Putamen (tissue), 1 donor: ENCODE data around the gene PCBP4.
A peak's percentile ranks its signal among the peaks of the same experiment; 100 is the strongest.

Experiments used
- DNase-seq: peaks from one replicate; pipeline ENCODE4 v3.0.0-alpha.2; 2016; ENCODE audit warnings: low spot score

PCBP4 gene

DNA sequence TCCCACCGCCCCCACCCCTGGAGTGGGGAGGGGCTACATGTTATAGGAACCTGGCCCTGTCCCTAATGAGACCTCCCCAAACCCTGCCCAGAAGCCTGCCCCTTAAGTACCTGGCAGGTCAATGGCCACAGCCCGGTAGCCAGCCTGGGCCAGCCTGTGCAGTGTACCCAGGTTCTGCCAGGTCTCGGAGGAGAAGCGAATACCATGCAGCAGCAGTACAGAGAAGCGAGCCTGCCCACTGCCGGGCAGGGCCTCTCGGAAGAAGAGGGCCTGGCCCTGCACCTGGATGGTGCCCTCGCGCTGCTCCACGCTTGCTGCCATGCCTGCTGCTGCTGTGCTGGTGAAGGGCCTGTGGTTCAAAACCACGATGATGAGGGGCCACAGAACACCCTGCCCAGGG is 4.1 kb upstream of the PCBP4 start:
- DNase-seq: no peak

DNA sequence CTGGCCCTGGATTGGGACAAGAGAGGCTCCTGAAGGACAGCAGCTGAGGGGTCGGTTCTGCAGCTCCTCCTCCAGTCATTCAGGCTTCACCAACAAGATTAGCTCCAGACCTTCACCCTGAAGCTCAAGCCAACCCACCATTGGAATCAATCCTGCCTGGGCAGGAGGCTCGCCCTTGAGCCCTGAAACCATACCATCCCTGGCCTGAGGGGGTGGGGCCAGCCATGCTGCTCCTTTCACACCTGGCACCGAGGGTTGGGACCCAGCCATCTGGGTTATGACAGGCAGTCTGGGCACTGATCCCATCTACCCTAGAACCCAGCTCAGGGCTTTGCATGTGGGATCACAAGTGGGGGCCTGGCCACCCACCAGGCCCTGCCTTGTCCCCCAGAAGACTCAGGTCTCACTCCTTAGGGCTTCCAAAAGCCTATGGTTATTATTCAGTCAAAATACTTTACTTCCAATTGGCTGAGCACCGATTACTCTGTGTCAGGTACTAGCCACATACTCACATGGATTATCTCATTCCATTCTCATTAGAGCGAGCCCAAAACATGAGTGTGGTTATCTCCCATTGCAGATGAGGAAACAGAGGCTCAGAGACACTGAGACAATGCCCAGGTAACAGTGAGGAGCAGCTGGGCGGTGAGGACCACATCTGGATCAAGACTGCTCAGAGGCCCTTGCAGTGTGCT is 3.5 kb upstream of the PCBP4 start:
- no peak for DNase-seq

DNA sequence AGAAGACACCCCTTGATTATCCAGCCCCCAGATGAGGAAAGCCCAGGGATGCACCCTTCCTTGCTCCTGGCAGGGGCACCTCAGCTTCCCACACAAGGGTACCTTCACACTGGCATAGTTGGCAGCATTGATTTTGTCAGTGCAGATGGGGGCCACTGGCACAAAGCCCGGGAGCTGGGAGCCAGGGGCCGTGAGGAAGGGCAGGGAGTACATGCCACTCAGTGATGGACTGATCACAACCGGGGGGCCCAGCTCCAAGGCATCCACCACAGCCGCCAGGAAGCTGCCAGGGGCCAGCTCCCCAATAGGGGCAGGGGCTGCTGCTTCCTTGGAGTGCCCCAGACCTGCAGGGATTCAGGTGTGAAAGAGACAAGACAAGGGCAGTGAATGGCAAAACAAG is 2.6 kb upstream of the PCBP4 start:
- DNase-seq: no peak

DNA sequence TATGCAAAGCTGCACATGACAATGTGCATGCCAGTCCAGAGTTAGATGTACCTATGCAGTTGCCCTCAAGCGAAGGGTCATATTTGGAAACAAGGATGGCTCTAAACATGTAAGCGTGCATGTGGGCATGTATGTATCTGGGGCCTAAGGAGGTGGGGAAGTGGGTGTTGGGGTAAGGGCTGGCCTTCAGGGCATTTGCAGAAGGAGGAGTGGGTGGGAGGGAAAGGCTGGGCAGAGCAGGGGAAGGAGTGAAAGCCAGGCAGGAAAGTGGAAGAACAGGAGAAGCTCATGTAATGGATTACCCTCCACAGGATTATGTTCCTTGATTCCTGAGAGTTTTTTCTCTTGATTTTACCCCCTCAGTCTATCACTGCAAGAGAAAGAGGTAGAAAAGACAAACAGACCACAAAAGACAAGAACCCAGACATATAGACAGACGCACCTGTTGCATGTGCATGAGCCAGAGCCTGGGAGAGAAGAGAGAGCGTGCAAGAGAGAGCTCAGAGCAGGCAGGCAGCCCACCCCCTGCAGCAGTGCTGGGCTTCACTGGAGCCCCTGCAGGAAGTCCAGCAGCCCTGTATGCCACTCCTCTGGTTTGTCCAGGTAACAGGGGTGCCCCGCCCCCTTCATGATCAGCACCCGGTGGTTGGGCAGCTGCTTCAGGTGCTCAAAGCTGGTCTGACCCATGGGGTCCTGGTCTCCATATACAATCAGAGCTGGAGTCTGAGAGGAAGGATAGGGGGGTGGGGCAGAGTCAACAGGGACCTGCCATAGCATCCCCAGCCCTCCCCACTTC is 1.8 kb upstream of the PCBP4 start:
- DNase-seq: no peak

DNA sequence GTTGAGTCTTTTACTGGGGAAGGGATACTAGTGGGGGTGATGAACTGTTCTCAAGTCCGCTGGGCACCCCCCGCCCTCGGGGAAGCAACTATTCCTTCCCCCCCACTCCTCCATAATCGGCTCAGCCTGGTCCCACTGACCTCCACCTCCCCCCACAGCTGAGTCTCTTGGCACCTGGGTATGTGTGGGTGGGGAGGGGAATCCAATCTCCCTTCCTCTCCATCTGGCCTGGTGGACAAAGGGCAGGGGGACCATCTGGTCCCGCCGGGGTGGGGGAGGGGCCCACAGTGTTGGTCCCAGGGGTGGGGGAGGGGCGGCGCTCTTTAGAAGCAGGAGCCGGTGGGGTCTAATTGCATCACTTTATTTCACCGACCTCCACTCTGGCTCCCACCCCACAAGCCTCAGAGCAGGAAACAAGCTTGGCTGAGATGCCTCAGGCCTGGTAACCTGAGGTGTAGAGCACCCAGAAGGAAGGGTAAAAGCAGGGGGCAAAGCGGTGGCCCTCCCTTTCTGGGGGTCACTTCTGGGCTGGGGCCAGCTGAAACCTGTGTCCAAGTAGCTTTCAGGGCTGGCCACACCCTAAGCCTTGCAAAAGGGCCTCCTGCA is 1.0 kb upstream of the PCBP4 start:
- DNase-seq: no peak

DNA sequence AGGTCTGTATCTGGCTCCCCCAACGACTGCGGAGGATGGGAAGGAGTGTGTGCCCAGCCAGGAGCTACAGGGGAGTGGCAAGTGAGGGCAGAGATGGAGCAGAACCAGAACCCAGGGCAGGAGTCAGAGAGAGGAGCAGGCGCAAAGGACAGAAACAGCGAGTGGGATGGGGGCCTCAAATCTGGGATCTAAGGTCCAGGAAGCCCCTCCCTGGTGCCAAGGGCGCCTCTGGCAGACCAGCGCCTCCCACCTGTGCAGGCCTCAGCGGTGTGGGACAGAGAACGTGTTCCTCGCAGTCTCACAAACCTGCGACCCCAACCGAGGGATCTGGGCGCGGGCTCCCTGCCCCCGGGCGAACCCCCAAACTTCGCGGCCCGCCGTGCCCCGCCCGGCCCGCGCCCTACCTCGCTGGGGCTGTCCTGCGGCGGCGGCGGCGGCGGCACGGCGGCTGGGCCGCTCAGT is 301 bp downstream of the PCBP4 start:
- no peak for DNase-seq

DNA sequence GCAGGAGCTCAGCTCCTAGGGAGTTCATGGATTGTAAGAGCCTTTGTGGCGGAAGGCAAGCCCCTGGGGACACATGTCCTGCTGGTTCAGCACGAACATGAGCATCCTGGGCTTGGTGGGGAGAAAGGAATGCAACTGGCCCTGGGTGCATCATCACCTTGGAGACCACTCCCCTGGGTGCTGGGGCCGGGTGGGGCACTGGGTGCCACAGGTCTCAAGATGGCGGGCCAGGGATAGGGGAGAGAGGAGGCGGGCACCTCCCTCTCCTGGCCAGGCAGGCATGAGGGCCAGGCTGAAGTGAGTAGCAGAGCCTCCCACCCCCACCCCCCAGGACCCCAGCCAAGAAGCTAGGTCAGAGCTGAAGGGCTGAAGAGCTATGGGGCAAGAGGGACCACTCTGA is 768 bp downstream of the PCBP4 start:
- no peak for DNase-seq

DNA sequence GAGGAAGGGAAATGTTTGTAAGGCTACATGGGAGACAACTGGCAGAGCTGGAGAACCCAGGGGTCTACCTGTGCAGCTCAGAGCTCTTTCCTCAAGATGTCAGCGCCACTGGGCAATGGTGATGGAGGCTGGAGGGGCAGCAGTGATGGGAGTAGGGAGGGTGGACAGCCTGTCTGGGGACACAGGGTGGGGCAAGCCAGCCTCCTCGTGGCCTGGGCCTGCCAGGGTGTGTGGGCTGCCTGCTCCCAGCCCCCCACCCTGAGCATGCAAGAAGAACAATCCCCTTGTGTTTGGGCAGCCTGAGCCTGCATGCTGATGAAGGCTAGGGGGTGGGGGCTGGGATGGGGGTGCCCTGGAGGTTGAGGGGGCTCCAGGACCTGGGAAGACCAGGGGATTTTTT is 1.2 kb downstream of the PCBP4 start:
- DNase-seq: peak; percentile 90

DNA sequence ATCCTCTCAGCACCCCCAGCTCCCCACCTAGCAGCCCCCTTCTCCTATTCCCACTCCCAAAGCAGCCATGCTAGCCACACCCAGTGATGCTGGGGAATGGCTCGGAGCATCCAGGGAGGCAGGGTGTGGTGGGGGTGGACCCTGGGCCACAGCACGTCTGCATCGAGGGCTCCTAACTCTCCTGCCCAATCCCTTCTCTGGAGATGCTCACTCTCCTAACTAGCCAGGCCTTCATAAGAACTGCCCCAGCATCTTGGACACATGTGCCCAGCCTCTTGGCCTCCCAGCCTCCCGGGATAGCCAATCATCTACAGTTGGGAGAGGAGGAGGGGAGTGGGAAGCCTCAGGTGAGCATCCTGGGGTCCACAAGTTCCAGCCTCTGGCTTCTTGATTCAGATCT is 2.7 kb downstream of the PCBP4 start:
- DNase-seq: no peak

DNA sequence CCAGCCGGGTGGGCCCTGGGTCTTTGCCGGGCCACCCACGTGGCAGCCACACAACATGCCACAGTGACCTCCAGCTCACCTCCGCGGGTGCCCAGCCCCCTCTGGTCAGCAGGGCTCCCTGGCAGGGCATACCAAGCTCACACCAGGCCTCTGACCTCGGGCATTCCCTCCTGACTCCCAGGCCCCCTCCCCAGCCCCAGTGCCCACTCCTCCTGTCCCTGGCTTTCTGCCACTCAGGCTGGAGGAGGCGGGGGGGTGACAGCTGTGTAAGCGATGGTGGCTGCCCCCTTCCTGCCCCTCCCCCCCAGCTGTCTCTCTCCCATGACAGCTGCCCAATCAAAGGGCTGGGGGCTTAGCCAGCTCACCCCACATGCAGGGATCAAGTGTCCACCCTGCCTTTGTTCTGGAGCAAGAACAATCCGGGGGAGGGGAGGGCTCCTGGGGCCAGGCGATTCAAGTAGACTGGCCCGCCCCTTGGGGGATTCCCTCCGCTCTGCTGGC is 3.3 kb downstream of the PCBP4 start:
- peak; percentile 67 for DNase-seq

DNA sequence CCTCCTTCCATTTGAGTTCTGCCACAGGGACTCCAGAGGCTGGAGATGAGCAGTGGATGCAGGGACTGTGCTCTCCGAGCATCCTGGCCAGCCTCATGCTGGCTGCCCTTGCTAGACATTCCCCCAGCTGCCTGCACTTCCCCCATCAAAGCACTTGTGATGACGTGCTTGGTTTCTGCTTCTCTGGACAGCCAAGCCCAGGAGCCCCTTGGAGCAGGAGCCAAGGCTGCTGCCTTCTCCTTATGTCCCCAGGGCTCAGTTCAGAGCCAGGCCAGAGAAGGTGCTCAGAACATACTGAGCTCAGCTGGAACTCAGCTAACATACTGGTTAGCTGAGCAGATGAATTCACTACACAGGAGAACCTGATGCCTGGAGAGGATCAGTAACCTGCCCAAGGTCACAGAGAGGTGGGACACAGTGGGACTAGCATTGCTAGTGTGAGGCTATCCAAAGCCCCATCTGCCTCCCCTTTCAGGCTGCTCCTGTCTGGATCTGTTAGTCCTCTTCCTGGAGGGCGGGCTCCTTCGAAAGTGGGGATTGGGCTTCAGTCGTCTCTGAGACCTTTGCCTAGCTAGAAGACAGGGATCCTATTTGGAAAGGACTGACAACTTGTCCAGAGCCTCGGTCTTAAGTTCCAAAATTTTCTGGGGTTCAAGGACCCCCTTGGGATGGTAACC is 4.3 kb downstream of the PCBP4 start:
- DNase-seq: no peak

DNA sequence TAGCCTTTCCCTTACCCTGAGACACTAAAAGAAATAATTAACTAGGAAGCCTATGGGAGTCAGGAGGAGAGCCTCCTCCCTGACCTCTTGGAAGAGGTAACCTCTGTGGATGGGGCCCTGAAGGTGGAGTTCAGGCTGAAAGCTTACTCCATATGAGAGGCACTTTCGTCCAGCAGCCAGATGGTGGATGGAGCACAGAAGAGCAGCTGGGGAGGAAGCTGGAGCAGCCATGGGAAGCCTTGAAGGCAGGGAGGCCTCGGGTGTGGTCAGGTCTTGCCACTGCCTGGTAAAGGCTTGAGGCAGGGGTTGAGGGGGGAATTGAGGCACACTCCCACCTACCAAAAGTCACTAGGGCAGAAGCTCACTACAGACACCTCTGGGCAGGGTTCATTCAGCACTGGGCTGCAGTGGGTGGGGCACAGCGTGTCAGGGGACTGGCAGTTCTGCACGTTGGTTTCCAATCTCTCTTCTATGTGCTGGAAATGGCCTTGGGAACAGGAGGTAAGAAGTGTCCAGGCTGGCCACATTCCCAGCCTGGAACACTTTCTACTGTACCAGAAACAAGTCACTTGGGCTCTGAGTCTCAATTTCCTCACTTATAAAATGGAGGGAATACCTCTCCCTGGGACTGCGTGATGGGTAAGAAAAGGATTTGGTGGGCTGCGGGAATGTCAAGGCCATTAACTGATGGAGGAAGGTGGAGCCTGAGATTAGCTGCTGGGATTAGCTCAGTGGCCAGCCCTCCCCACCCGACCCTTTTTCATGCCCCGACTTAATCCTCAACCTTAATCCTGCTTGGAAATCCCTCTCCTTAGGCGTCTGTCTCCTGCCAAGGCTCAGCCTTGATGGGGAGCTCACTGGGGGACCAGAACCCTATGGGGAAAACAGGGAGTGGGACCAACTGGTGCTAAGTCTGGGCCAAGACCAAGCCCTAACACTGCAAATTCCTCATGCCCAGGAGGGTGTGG is 5.4 kb downstream of the PCBP4 start:
- DNase-seq: no peak

DNA sequence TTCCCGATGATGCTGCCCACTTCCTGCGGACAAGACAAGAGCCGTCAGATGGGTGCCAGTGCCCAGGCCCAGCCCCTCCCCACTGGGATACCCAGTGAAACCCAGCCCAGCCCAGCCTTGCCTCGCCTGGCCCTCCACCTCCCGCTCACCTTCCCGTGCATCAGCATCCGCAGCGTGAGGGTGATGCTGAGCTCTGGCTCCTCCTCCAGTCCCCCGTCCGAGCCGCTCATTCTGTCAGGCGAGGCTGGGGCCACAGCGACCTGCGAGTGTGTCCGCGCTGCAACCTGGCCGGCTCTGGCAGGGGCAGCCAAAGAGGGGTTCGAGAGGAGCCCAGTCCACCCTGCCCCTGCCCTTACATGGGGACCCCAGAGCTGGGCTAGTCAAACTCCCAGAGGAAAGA is 6.2 kb downstream of the PCBP4 start:
- DNase-seq: no peak

DNA sequence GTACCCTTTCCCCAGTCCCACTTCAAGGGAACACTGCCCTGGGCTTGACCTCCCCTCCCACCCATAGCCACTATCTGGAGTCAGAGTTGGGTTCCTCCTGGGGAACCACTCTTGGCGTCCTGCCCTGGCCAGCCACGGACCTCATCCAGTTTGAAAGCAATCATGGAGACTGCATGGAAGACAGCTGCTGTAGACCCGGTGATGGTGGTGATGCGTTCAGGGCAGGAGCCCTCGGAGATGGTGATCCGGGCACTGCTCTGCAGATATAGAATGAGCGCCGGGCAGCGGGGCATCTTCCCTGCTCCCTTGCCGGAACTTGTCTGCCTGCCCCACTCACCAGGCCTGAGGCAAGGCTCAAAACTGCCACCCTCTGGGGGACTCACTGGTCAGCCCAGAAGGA is 6.9 kb downstream of the PCBP4 start:
- no peak for DNase-seq

DNA sequence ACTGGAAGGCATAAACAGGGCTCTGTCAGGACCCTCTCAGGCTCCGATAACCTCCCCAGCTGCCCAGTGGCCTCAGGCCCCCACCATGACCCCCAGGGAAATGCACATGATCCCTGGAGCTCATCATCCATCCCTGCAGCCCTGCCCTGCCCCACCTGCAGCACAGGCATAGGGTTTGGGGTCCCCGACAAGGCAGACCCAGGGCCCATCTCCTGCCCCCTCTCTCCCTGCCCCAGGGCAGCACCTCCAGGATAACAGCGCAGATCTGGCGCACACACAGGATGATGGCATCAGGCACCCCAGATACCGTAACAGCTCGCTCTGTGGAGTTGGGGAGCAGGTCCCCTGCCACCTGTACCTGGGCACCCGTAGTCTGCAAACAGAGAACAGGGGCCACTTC is 7.6 kb downstream of the PCBP4 start:
- no peak for DNase-seq

DNA sequence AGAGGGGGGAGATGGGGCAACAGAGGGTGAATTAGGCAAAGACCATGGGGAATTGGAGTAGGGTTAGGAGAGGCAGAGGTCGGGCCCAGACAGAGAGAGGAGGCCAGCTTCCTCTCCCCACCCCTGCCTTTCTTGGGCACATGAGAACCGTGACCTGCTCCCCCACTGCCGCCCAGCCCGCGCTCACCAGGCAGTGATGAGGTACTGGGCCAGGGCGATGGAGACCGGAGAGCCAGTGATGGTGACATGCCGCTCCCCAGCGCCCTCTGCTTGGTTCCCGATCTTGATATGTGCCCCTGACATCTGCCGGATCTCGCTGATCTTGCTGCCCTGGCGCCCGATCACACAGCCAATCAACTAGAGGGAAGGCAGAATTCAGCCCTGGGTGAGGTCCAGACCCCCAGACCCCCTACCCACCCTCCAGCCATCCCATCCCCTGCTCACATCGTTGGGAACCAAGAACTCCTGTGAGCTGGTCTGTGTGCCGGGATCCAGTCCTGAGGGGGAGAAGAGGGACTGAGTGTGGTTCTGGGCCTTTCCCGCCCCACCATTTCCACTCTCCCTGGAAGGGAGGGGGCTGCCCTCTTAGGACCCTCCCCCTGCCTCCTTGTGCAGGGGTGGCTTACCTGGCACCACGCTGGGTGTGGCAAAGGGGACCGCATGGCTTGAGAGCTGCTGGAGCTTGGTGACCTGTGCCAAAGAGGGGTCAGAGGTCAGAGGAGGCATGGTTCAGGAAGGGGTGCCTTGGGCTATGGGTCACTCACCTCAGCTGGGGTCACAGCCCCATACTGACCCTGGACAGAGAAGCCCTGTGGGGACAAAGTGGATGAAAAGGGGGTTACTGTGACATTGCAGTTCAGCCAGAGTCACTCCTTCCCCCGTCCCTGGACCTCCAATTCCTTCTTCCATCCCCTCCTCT is 8.4 kb downstream of the PCBP4 start:
- no peak for DNase-seq

DNA sequence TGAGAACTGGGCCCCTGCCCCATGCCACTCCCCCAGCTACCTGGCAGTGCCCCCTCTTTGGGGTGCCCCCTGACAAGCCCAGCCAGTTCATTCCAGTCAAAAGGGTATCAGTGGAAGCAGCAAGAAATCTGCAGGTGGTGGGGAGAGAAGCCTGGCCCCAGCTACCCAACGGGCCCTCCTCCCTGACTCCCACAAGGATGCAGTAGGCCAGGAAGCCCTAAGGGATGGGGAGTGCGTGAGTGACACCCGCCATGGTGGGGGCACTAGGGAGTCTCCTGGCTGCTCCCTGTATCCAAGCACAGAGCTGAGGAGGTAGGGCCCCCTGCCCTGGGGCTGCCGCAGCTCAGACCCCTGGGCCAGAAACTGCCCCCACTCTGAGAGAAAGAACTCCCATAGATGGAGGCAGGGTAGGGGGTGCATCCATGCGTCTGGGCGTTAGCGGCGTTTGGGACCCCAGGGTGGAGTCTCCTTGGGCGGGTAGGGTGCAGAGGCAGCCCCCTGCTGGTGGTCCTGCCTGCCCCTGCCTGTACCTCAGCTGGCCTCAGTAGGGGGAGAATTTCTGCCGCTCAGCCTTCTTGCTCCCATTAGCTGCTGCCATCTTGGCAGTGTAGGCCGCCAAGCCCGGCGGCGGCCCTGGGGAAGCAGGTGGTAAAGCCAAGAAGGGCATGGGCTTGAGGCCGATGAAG is 9.6 kb downstream of the PCBP4 start:
- no peak for DNase-seq

DNA sequence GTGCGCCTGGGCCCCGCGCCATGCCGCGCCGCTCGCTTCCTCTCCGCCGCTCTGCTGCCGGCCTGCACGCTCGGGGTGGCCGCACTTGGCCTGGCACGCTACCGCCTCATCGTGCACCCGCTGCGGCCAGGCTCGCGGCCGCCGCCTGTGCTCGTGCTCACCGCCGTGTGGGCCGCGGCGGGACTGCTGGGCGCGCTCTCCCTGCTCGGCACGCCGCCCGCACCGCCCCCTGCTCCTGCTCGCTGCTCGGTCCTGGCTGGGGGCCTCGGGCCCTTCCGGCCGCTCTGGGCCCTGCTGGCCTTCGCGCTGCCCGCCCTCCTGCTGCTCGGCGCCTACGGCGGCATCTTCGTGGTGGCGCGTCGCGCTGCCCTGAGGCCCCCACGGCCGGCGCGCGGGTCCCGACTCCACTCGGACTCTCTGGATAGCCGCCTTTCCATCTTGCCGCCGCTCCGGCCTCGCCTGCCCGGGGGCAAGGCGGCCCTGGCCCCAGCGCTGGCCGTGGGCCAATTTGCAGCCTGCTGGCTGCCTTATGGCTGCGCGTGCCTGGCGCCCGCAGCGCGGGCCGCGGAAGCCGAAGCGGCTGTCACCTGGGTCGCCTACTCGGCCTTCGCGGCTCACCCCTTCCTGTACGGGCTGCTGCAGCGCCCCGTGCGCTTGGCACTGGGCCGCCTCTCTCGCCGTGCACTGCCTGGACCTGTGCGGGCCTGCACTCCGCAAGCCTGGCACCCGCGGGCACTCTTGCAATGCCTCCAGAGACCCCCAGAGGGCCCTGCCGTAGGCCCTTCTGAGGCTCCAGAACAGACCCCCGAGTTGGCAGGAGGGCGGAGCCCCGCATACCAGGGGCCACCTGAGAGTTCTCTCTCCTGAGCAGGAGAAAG is 11.1 kb downstream of the PCBP4 start:
- peak; percentile 71 for DNase-seq
